Sigmoid colon (tissue), 7 donors: Measurements from ENCODE around the gene ARHGEF19. TPM values are rescaled to one million over a fixed set of nuclear protein-coding genes. Genes with fewer than 3 reads are reported as not detected.

Experiments used
- DNase-seq: peaks from one replicate; pipeline ENCODE4 v3.0.0-alpha.2; 2019
- H3K27ac ChIP-seq, 4 donors: fragments of 200-600 bp; sonication (generic); one replicate each; pipeline ENCODE4 v1.5.1; 2016 to 2019; ENCODE audit warnings: mild to moderate bottlenecking in 1 of 4
- H3K27me3 ChIP-seq, 3 donors: fragments of 200-600 bp; sonication (generic); one replicate each; pipeline ENCODE4 v1.5.1; 2019; ENCODE audit warnings: mild to moderate bottlenecking in 1 of 3
- H3K36me3 ChIP-seq, 4 donors: fragments of 200-600 bp; sonication (generic); one replicate each; pipeline ENCODE4 v1.5.1; 2016 to 2019
- H3K4me1 ChIP-seq, 4 donors: fragments of 200-600 bp; sonication (generic); one replicate each; pipeline ENCODE4 v1.5.1; 2017 to 2019
- H3K4me3 ChIP-seq, 4 donors: fragments of 200-600 bp; sonication (generic); one replicate each; pipeline ENCODE4 v1.5.1; 2017 to 2019; ENCODE audit warnings: mild to moderate bottlenecking in 2 of 4, moderate library complexity in 1 of 4
- H3K9me3 ChIP-seq, 4 donors: fragments of 200-600 bp in 3 of 4; sonication (generic) in 3 of 4; one replicate each; pipeline versions ENCODE4 v1.5.1 to v1.6.1; 2013 to 2019
- EP300 ChIP-seq, 4 donors: sonication (generic); formaldehyde crosslinking; IDR thresholded peaks; one replicate each; pipeline ENCODE4 v1.6.1; 2017; ENCODE audit warnings: antibody characterized with exemption in 4 of 4
- POLR2A ChIP-seq, 2 donors: fragments of 450-650 bp; IDR thresholded peaks; one replicate each; pipeline ENCODE4 v1.6.1; 2016; ENCODE audit warnings: antibody characterized with exemption in 2 of 2, mild to moderate bottlenecking in 2 of 2, moderate library complexity in 2 of 2
- POLR2AphosphoS5 ChIP-seq, 4 donors: sonication (generic); formaldehyde crosslinking; IDR thresholded peaks; one replicate each; pipeline ENCODE4 v1.6.1; 2017; ENCODE audit warnings: antibody characterized with exemption in 4 of 4
- WGBS, 2 donors: extraction: QIAGEN DNeasy Blood & Tissue Kit; methylation state at CpG; one replicate each; pipeline ENCODE4 v1.1.7; 2013; 5-methylcytosine and 5-hydroxymethylcytosine counted together
- intact Hi-C: fragments of 100-400 bp; cut with DNase I; formaldehyde crosslinking; loops from one replicate; pipeline ENCODE4 v1.15.1; 2023
- polyA plus RNA-seq, 3 donors: library from polyadenylated mRNA; stranded (reverse); fragments of 200-250 nt; gene quantifications; one replicate each; pipeline ENCODE4 v1.2.3, GENCODE V29; 2013
- total RNA-seq, 4 donors: library from RNA; depleted of rRNA; stranded (reverse); fragments of >200 nt; gene quantifications; one replicate each; pipeline ENCODE4 v1.1.0, GENCODE V29; 2016
- TF ChIP-seq, protein P1 (sequence below), 4 experiments: fragments of 450-650 bp in 3 of 4; fragments of 200-600 bp in 1 of 4; IDR thresholded peaks; one replicate each; pipeline ENCODE4 v1.5.1; 2016 to 2019; ENCODE audit warnings: antibody characterized with exemption in 4 of 4, mild to moderate bottlenecking in 3 of 4, moderate library complexity in 2 of 4
- donor health status: healthy with polysubstance abuse.
- donor health status: Bipolar disorder and iron deficiency.
- donor health status: healthy.

Gene ARHGEF19
- total and polyA plus RNA-seq, 7 donors, result 2.5 to 10.8 (median 4.0) TPM; not detected in 1

- TF ChIP-seq POLR2AphosphoS5 (IDR thresholded peaks at IDR 0.05), result no peak
- TF ChIP-seq, protein P1, sequence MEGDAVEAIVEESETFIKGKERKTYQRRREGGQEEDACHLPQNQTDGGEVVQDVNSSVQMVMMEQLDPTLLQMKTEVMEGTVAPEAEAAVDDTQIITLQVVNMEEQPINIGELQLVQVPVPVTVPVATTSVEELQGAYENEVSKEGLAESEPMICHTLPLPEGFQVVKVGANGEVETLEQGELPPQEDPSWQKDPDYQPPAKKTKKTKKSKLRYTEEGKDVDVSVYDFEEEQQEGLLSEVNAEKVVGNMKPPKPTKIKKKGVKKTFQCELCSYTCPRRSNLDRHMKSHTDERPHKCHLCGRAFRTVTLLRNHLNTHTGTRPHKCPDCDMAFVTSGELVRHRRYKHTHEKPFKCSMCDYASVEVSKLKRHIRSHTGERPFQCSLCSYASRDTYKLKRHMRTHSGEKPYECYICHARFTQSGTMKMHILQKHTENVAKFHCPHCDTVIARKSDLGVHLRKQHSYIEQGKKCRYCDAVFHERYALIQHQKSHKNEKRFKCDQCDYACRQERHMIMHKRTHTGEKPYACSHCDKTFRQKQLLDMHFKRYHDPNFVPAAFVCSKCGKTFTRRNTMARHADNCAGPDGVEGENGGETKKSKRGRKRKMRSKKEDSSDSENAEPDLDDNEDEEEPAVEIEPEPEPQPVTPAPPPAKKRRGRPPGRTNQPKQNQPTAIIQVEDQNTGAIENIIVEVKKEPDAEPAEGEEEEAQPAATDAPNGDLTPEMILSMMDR (IDR thresholded peaks at IDR 0.05), result peak; percentile 12 to 28 (median 21)
- intact Hi-C loops, result loop anchor here (5.0 to 10.0 kb wide), 2 partner anchors 160 to 238 kb away; partner anchors contain the start of genes NECAP2 and SZRD1
- Histone ChIP-seq H3K4me1 (peaks cover 0 to 20% (median 16%) of the 10 kb centered on the region in 4 donors), H3K27ac (no peak overlapping the region), H3K36me3 (no peaks in the 10 kb centered on the region), H3K27me3 (no peaks in the 10 kb centered on the region), H3K9me3 (no peaks in the 10 kb centered on the region), H3K4me3 (no peak overlapping the region)
- peak; percentile 73 for DNase-seq
- WGBS, 2 donors, result 78 to 85% methylated on average over 12 of the region's 12 CpGs
These were observed 7.7 kb downstream of the ARHGEF19 start for GRCh38 chr1:16204634-16205333.

DNA sequence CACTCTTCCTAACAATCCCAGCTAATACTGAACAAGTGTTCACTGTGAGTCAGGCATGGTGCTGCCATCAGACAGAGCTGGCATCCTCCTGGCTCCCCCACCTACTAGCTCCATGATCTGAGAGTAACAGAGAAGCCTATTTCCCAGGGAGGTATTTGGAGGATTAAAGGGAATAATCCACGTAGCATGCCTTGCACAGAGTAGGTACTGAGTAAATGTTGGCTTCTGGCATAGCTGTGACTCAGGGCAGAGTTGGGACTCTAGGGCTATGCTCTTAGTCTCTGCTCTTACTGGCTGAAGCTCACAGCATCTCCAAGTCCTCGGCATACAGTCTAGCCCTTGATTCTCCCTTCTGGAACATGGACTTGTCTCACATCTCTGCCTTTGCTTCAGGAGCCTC is 8.2 kb downstream of the ARHGEF19 start:
- no peak overlapping the region for H3K27ac ChIP-seq
- no peaks in the 10 kb centered on the region for H3K27me3 ChIP-seq
- TF ChIP-seq POLR2AphosphoS5 (IDR thresholded peaks at IDR 0.05) (no peak), POLR2A (IDR thresholded peaks at IDR 0.05) (no peak), EP300 (IDR thresholded peaks at IDR 0.05) (no peak)
- TF ChIP-seq, protein P1 (IDR thresholded peaks at IDR 0.05), result no peak
- no peak for DNase-seq
- peaks cover 0 to 20% (median 16%) of the 10 kb centered on the region in 4 donors for H3K4me1 ChIP-seq
- no peaks in the 10 kb centered on the region for H3K9me3 ChIP-seq
- H3K4me3 ChIP-seq, result no peak overlapping the region
- intact Hi-C loops, result loop anchor here (10.0 kb wide), 1 partner anchor 161 kb away; the partner anchor contains the start of gene SZRD1
- WGBS, 2 donors, result 94 to 96% methylated on average over 2 of the region's 2 CpGs
- H3K36me3 ChIP-seq, result no peaks in the 10 kb centered on the region

GRCh38 chr1:16203550-16203949 is 8.9 kb downstream of the ARHGEF19 start:
- WGBS, 2 donors, result 48 to 52% methylated on average over 3 of the region's 3 CpGs
- H3K9me3 ChIP-seq, result no peaks in the 10 kb centered on the region
- H3K36me3 ChIP-seq, result no peaks in the 10 kb centered on the region
- H3K27ac ChIP-seq, result no peak overlapping the region
- peaks cover 0 to 20% (median 16%) of the 10 kb centered on the region in 4 donors for H3K4me1 ChIP-seq
- DNase-seq, result no peak
- no peak overlapping the region for H3K4me3 ChIP-seq
- intact Hi-C loops, result loop anchor here (10.0 kb wide), 1 partner anchor 161 kb away; the partner anchor contains the start of gene SZRD1
- no peaks in the 10 kb centered on the region for H3K27me3 ChIP-seq
- TF ChIP-seq POLR2A (IDR thresholded peaks at IDR 0.05) (no peak), EP300 (IDR thresholded peaks at IDR 0.05) (no peak), POLR2AphosphoS5 (IDR thresholded peaks at IDR 0.05) (no peak)
- TF ChIP-seq, protein P1 (IDR thresholded peaks at IDR 0.05), result no peak

- peaks cover 0 to 18% (median 14%) of the 10 kb centered on the region in 4 donors for H3K4me1 ChIP-seq
- TF ChIP-seq, protein P1 (IDR thresholded peaks at IDR 0.05), result no peak
- TF ChIP-seq EP300 (IDR thresholded peaks at IDR 0.05), result no peak
- no peak for TF ChIP-seq POLR2A (IDR thresholded peaks at IDR 0.05)
- TF ChIP-seq POLR2AphosphoS5 (IDR thresholded peaks at IDR 0.05), result no peak
- DNase-seq, result peak; percentile 63
- intact Hi-C loops, result loop anchor here (10.0 kb wide), 1 partner anchor 162 kb away; the partner anchor contains the start of gene SZRD1
- WGBS, 2 donors, result 92 to 93% methylated on average over 24 of the region's 24 CpGs
- H3K4me3 ChIP-seq, result no peak overlapping the region
- no peaks in the 10 kb centered on the region for H3K9me3 ChIP-seq
- H3K27ac ChIP-seq, result no peak overlapping the region
- H3K27me3 ChIP-seq, result no peaks in the 10 kb centered on the region
- no peaks in the 10 kb centered on the region for H3K36me3 ChIP-seq
These were observed 9.9 kb downstream of the ARHGEF19 start for GRCh38 chr1:16202281-16203210.
